Esophagus muscularis mucosa (tissue), 4 donors: ENCODE data around the gene DNAH9. TPM values are rescaled to one million over a fixed set of nuclear protein-coding genes. Genes with fewer than 3 reads are reported as not detected.
A peak's percentile ranks its signal among the peaks of the same experiment; 100 is the strongest.

Source experiments
- DNase-seq: peaks from one replicate; pipeline ENCODE4 v3.0.0-alpha.2; 2017; ENCODE audit errors: extremely low spot score
- H3K27ac ChIP-seq, 4 donors: fragments of 200-600 bp; sonication (generic); replicated peaks in 1 of 4; 1 replicate in 3 of 4; 2 replicates in 1 of 4; pipeline ENCODE4 v1.5.1; 2016 to 2019; ENCODE audit warnings: mild to moderate bottlenecking in 1 of 4
- H3K27me3 ChIP-seq, 4 donors: fragments of 200-600 bp; sonication (generic); one replicate each; pipeline versions ENCODE4 v1.5.1 to v1.6.0; 2016 to 2019
- H3K36me3 ChIP-seq, 4 donors: fragments of 200-600 bp; sonication (generic); one replicate each; pipeline ENCODE4 v1.5.1; 2016 to 2019
- H3K4me1 ChIP-seq, 4 donors: fragments of 200-600 bp; sonication (generic); one replicate each; pipeline ENCODE4 v1.5.1; 2016 to 2019
- H3K4me3 ChIP-seq, 4 donors: fragments of 200-600 bp; sonication (generic); 1 replicate in 2 of 4; 2 replicates in 2 of 4; pipeline ENCODE4 v1.5.1; 2016 to 2019; ENCODE audit warnings: mild to moderate bottlenecking in 4 of 4, moderate library complexity in 1 of 4
- H3K9me3 ChIP-seq, 4 donors: fragments of 200-600 bp; sonication (generic); 1 replicate in 3 of 4; 2 replicates in 1 of 4; pipeline ENCODE4 v1.5.1; 2016 to 2019
- CTCF ChIP-seq, 3 experiments: fragments of 200-600 bp in 2 of 3; fragments of 450-650 bp in 1 of 3; sonication (generic) in 2 of 3; IDR thresholded peaks; one replicate each; pipeline ENCODE4 v1.5.1; 2017 to 2019; ENCODE audit warnings: antibody characterized with exemption in 3 of 3, mild to moderate bottlenecking in 2 of 3, moderate library complexity in 1 of 3
- EP300 ChIP-seq: sonication (generic); formaldehyde crosslinking; IDR thresholded peaks from one replicate; pipeline ENCODE4 v1.6.1; 2017; ENCODE audit warnings: antibody characterized with exemption
- POLR2A ChIP-seq: fragments of 450-650 bp; IDR thresholded peaks from one replicate; pipeline ENCODE4 v1.6.1; 2017; ENCODE audit warnings: antibody characterized with exemption, moderate library complexity, mild to moderate bottlenecking, low read depth
- POLR2AphosphoS5 ChIP-seq, 2 donors: sonication (generic); formaldehyde crosslinking; IDR thresholded peaks; one replicate each; pipeline ENCODE4 v1.6.1; 2017; ENCODE audit warnings: antibody characterized with exemption in 2 of 2
- WGBS: methylation state at CpG from one replicate; pipeline ENCODE4 v1.1.5; 2018; 5-methylcytosine and 5-hydroxymethylcytosine counted together
- intact Hi-C: fragments of 100-400 bp; cut with DNase I; formaldehyde crosslinking; loops from one replicate; pipeline ENCODE4 v1.15.1; 2023
- total RNA-seq, 4 donors: library from RNA; depleted of rRNA; stranded (reverse); fragments of >200 nt; gene quantifications; one replicate each; pipeline versions ENCODE4 v1.1.0 to v1.2.1, GENCODE V29; 2016

DNAH9 gene
- total RNA-seq, 4 donors from 2014 or later = under 0.01 to 0.92 TPM; not detected in 2

- no peaks in the 10 kb centered on the region for H3K36me3 ChIP-seq
- H3K27ac ChIP-seq = no peak overlapping the region
- DNase-seq = peak; percentile 79
- no peak overlapping the region for H3K4me3 ChIP-seq
- H3K27me3 ChIP-seq = peaks cover 0 to 9% (median 0%) of the 10 kb centered on the region in 4 donors
- TF ChIP-seq POLR2A (no peak), CTCF (IDR thresholded peaks at IDR 0.05) (no peak), EP300 (no peak), POLR2AphosphoS5 (IDR thresholded peaks at IDR 0.05) (no peak)
- no peaks in the 10 kb centered on the region for H3K9me3 ChIP-seq
- intact Hi-C loops = no loop called here
- WGBS = 67% methylated on average over 1 of the region's 1 CpG
- no peaks in the 10 kb centered on the region for H3K4me1 ChIP-seq
Measured at GRCh38 chr17:11554042-11554441, 44.2 kb upstream of the DNAH9 start.

DNA sequence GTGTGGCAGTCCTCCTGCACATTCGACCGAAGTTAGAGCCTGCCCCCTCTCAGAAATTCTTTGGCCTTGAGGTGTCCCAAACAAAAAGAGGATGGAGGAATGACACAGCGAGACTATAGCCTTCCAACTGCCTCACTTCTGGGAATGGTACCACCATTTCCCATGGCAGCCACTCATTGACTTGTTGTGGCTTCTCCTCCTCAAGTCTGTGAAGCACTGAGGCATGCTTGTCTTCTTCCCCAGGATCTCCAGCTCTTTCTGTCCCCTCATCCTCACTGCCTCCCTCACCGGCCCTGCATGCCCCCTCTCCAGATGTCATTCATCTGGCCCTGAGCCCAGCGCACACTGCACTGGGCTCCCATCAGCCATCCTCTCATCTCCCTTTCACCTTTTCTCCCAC, 43.7 kb upstream of the DNAH9 start:
- no peaks in the 10 kb centered on the region for H3K9me3 ChIP-seq
- intact Hi-C loops = no loop called here
- peak; percentile 53 for DNase-seq
- no peaks in the 10 kb centered on the region for H3K4me1 ChIP-seq
- TF ChIP-seq POLR2AphosphoS5 (IDR thresholded peaks at IDR 0.05) (no peak), CTCF (IDR thresholded peaks at IDR 0.05) (no peak), EP300 (no peak), POLR2A (no peak)
- H3K36me3 ChIP-seq = no peaks in the 10 kb centered on the region
- H3K27me3 ChIP-seq = peaks cover 0 to 11% (median 0%) of the 10 kb centered on the region in 4 donors
- no peak overlapping the region for H3K27ac ChIP-seq
- WGBS = 90% methylated on average over 5 of the region's 5 CpGs
- no peak overlapping the region for H3K4me3 ChIP-seq

GRCh38 chr17:11555530-11555929, 42.7 kb upstream of the DNAH9 start:
- WGBS = 89% methylated on average over 6 of the region's 6 CpGs
- H3K36me3 ChIP-seq = no peaks in the 10 kb centered on the region
- TF ChIP-seq POLR2AphosphoS5 (IDR thresholded peaks at IDR 0.05) (no peak), CTCF (IDR thresholded peaks at IDR 0.05) (no peak), POLR2A (no peak), EP300 (no peak)
- H3K4me3 ChIP-seq = no peak overlapping the region
- peak; percentile 55 for DNase-seq
- peaks cover 0 to 11% (median 0%) of the 10 kb centered on the region in 4 donors for H3K27me3 ChIP-seq
- intact Hi-C loops = no loop called here
- H3K9me3 ChIP-seq = no peaks in the 10 kb centered on the region
- no peaks in the 10 kb centered on the region for H3K4me1 ChIP-seq
- H3K27ac ChIP-seq = no peak overlapping the region

DNA sequence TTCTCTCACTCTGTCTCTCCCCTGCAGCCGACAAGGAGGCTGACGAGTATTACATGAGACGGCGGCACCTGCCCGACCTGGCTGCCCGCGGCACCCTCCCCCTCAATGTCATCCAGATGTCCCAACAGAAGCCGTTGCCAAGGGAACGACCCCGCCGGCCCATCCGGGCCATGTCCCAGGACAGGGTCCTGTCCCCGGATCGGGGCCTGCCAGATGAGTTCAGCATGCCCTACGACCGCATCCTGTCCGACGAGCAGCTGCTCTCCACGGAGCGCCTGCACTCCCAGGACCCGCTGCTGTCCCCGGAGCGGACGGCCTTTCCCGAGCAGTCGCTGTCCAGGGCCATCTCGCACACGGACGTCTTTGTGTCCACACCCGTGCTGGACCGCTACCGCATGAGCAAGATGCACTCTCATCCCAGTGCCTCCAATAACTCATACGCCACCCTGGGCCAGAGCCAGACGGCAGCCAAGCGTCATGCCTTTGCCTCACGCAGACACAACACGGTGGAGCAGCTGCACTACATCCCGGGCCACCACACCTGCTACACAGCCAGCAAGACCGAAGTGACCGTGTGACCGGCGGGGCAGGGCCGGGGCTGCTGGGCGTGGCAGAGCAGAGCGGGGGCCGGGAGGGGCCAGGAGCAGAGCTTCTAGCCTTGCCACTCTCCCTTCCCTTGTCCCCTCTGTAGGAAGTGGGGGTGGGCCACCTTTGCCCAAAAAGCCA, 40.4 kb upstream of the DNAH9 start:
- peaks cover 0 to 11% (median 0%) of the 10 kb centered on the region in 4 donors for H3K27me3 ChIP-seq
- H3K36me3 ChIP-seq = no peaks in the 10 kb centered on the region
- peak; percentile 86 for DNase-seq
- no peak overlapping the region for H3K4me3 ChIP-seq
- H3K9me3 ChIP-seq = no peaks in the 10 kb centered on the region
- 92% methylated on average over 24 of the region's 46 CpGs for WGBS
- intact Hi-C loops = no loop called here
- H3K27ac ChIP-seq = no peak overlapping the region
- TF ChIP-seq POLR2AphosphoS5 (IDR thresholded peaks at IDR 0.05) (no peak), CTCF (IDR thresholded peaks at IDR 0.05) (no peak), POLR2A (no peak), EP300 (no peak)
- H3K4me1 ChIP-seq = no peaks in the 10 kb centered on the region
